Parathyroid adenoma (tissue), 2 donors: ENCODE data around the gene SCN11A.

Source experiments
- H2AFZ ChIP-seq: fragments of 300-600 bp; sonication (generic); one replicate; pipeline ENCODE4 v1.7.0; 2017; ENCODE audit warnings: antibody characterized with exemption, mild to moderate bottlenecking
- H3K27ac ChIP-seq: fragments of 300-600 bp; sonication (generic); one replicate; pipeline ENCODE4 v1.7.0; 2017
- H3K27me3 ChIP-seq: fragments of 300-600 bp; sonication (generic); one replicate; pipeline ENCODE4 v1.7.0; 2017; ENCODE audit warnings: low read length; ENCODE audit not compliant: control insufficient read depth, insufficient read depth
- H3K36me3 ChIP-seq: fragments of 300-600 bp; sonication (generic); one replicate; pipeline ENCODE4 v1.7.0; 2017; ENCODE audit warnings: low read length; ENCODE audit not compliant: control insufficient read depth, insufficient read depth
- H3K4me1 ChIP-seq: fragments of 300-600 bp; sonication (generic); one replicate; pipeline ENCODE4 v1.7.0; 2017; ENCODE audit warnings: control low read depth
- H3K4me2 ChIP-seq: fragments of 300-600 bp; sonication (generic); one replicate; pipeline ENCODE4 v1.7.0; 2017; ENCODE audit warnings: low read length
- H3K4me3 ChIP-seq: fragments of 300-600 bp; sonication (generic); one replicate; pipeline ENCODE4 v1.7.0; 2017; ENCODE audit warnings: low read depth, low read length
- H3K79me2 ChIP-seq: fragments of 300-600 bp; sonication (generic); one replicate; pipeline ENCODE4 v1.7.0; 2017; ENCODE audit warnings: control low read depth
- H3K9ac ChIP-seq: fragments of 300-600 bp; sonication (generic); one replicate; pipeline ENCODE4 v1.7.0; 2017; ENCODE audit warnings: mild to moderate bottlenecking
- H3K9me3 ChIP-seq: fragments of 300-600 bp; sonication (generic); one replicate; pipeline ENCODE4 v1.7.0; 2017; ENCODE audit warnings: low read length; ENCODE audit not compliant: control insufficient read depth
- CTCF ChIP-seq: fragments of 300-600 bp; sonication (generic); IDR thresholded peaks from one replicate; pipeline ENCODE4 v1.7.0; 2017; ENCODE audit warnings: antibody characterized with exemption, mild to moderate bottlenecking
- donor health status: primary hyperparathyroidism.

SCN11A gene

GRCh38 chr3:39029556-39029955 is 22.2 kb downstream of the SCN11A start:
- no peak for TF ChIP-seq CTCF
- H3K9ac ChIP-seq, result no peak overlapping the region
- no peaks in the 10 kb centered on the region for H3K79me2 ChIP-seq
- H3K9me3 ChIP-seq, result no peaks in the 10 kb centered on the region
- H3K4me1 ChIP-seq, result no peaks in the 10 kb centered on the region
- H3K4me3 ChIP-seq, result no peak overlapping the region
- no peaks in the 10 kb centered on the region for H3K27me3 ChIP-seq
- no peak overlapping the region for H2AFZ ChIP-seq
- H3K27ac ChIP-seq, result no peak overlapping the region
- H3K4me2 ChIP-seq, result no peak overlapping the region
- no peaks in the 10 kb centered on the region for H3K36me3 ChIP-seq

GRCh38 chr3:39028546-39028945 is 23.2 kb downstream of the SCN11A start:
- H2AFZ ChIP-seq, result no peak overlapping the region
- no peaks in the 10 kb centered on the region for H3K9me3 ChIP-seq
- H3K9ac ChIP-seq, result no peak overlapping the region
- H3K36me3 ChIP-seq, result no peaks in the 10 kb centered on the region
- H3K4me3 ChIP-seq, result no peak overlapping the region
- no peak for TF ChIP-seq CTCF
- H3K4me2 ChIP-seq, result no peak overlapping the region
- no peaks in the 10 kb centered on the region for H3K79me2 ChIP-seq
- no peaks in the 10 kb centered on the region for H3K4me1 ChIP-seq
- no peaks in the 10 kb centered on the region for H3K27me3 ChIP-seq
- no peak overlapping the region for H3K27ac ChIP-seq

DNA sequence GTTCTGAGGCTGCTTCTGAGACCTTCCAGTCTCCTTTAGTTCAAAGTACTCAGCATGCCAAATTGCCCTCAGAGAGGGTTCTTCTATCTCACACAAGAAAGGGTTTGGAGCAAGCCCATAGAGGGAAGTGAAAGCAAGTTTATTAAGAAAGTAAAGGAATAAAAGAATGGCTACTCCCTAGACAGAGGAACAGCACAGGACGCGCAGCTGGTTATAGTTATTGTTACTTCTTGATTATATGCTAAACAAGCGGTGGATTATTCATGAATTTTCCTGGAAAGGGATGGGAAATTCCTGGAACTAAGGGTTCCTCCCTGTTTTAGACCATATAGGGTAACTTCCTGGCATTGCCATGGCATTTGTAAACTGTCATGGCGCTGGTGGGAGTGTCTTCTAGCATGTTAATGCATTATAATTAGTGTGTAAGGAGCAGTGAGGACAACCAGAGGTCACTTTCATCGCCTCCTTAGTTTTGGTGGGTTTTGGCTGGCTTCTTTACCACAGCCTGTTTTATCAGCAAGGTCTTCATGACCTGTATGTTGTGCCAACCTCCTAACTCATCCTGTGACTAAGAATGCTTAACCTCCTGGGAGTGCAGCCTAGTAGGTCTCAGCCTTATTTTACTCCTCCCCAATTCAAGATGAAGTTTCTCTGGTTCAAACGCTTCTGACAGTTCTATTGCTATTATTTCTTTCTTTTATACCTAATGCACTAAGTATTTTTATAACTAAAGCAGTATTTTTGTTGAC is 26.3 kb downstream of the SCN11A start:
- Histone ChIP-seq H3K4me2 (no peak overlapping the region), H3K27ac (no peak overlapping the region), H3K4me3 (no peak overlapping the region), H3K79me2 (no peaks in the 10 kb centered on the region), H3K9ac (no peak overlapping the region), H2AFZ (no peak overlapping the region), H3K36me3 (no peaks in the 10 kb centered on the region), H3K9me3 (no peaks in the 10 kb centered on the region), H3K4me1 (no peaks in the 10 kb centered on the region), H3K27me3 (no peaks in the 10 kb centered on the region)
- no peak for TF ChIP-seq CTCF

GRCh38 chr3:39024497-39024896 is 27.2 kb downstream of the SCN11A start:
- H3K79me2 ChIP-seq, result no peaks in the 10 kb centered on the region
- H3K9me3 ChIP-seq, result no peaks in the 10 kb centered on the region
- no peaks in the 10 kb centered on the region for H3K4me1 ChIP-seq
- H3K27me3 ChIP-seq, result no peaks in the 10 kb centered on the region
- no peak for TF ChIP-seq CTCF
- H3K27ac ChIP-seq, result no peak overlapping the region
- no peak overlapping the region for H3K4me2 ChIP-seq
- no peaks in the 10 kb centered on the region for H3K36me3 ChIP-seq
- H3K4me3 ChIP-seq, result no peak overlapping the region
- no peak overlapping the region for H3K9ac ChIP-seq
- no peak overlapping the region for H2AFZ ChIP-seq

GRCh38 chr3:39022286-39022630 is 29.5 kb downstream of the SCN11A start:
- no peak overlapping the region for H2AFZ ChIP-seq
- no peak for TF ChIP-seq CTCF

More at GRCh38 chr3:39022286-39022630, 29.5 kb downstream of the SCN11A start:
- Histone ChIP-seq H3K27me3 (no peaks in the 10 kb centered on the region), H3K36me3 (no peaks in the 10 kb centered on the region), H3K27ac (no peak overlapping the region), H3K4me3 (no peak overlapping the region), H3K4me2 (no peak overlapping the region), H3K79me2 (no peaks in the 10 kb centered on the region), H3K4me1 (no peaks in the 10 kb centered on the region), H3K9ac (no peak overlapping the region), H3K9me3 (no peaks in the 10 kb centered on the region)
